Spleen (tissue), 11 donors: ENCODE measurements around the gene CD34. TPM values are rescaled to one million over a fixed set of nuclear protein-coding genes. Genes with fewer than 3 reads are reported as not detected.
A peak's percentile ranks its signal among the peaks of the same experiment; 100 is the strongest.

Source experiments
- DNase-seq: peaks from one replicate; pipeline ENCODE4 v3.0.0-alpha.2; 2020
- H3K27ac ChIP-seq, 8 donors: fragments of 200-600 bp; sonication (generic) in 7 of 8; 1 replicate in 4 of 8; 2 replicates in 4 of 8; pipeline versions ENCODE4 v1.5.0 to v1.8.0; 2016 to 2021; ENCODE audit warnings: inconsistent platforms in 4 of 8, mild to moderate bottlenecking in 4 of 8, moderate library complexity in 1 of 8
- H3K27me3 ChIP-seq, 7 donors: fragments of 200-600 bp; sonication (generic) in 6 of 7; replicated peaks in 1 of 7; 1 replicate in 4 of 7; 2 replicates in 3 of 7; pipeline versions ENCODE4 v1.5.0 to v1.8.0; 2016 to 2021; ENCODE audit warnings: inconsistent platforms in 3 of 7, mild to moderate bottlenecking in 1 of 7
- H3K36me3 ChIP-seq, 6 donors: fragments of 200-600 bp; sonication (generic) in 5 of 6; 1 replicate in 4 of 6; 2 replicates in 2 of 6; pipeline versions ENCODE4 v1.5.0 to v1.8.0; 2016 to 2021; ENCODE audit warnings: inconsistent platforms in 2 of 6
- H3K4me1 ChIP-seq, 6 donors: fragments of 200-600 bp; sonication (generic) in 5 of 6; 1 replicate in 3 of 6; 2 replicates in 3 of 6; pipeline versions ENCODE4 v1.5.0 to v1.8.0; 2016 to 2021; ENCODE audit warnings: inconsistent platforms in 3 of 6
- H3K4me3 ChIP-seq, 8 donors: fragments of 200-600 bp; sonication (generic) in 7 of 8; 1 replicate in 4 of 8; 2 replicates in 4 of 8; pipeline versions ENCODE4 v1.5.0 to v1.8.0; 2016 to 2021; ENCODE audit warnings: inconsistent platforms in 4 of 8, mild to moderate bottlenecking in 4 of 8, moderate library complexity in 2 of 8
- H3K9me3 ChIP-seq, 8 donors: fragments of 200-600 bp; sonication (generic) in 7 of 8; 1 replicate in 4 of 8; 2 replicates in 4 of 8; pipeline versions ENCODE4 v1.5.0 to v1.8.0; 2016 to 2021; ENCODE audit warnings: inconsistent platforms in 4 of 8
- POLR2A ChIP-seq, 3 donors: fragments of 450-650 bp; IDR thresholded peaks; one replicate each; pipeline ENCODE4 v1.5.1; 2017; ENCODE audit warnings: antibody characterized with exemption in 3 of 3, mild to moderate bottlenecking in 1 of 3
- POLR2AphosphoS5 ChIP-seq, 3 donors: sonication (generic); formaldehyde crosslinking; IDR thresholded peaks; one replicate each; pipeline ENCODE4 v1.5.1; 2017; ENCODE audit warnings: antibody characterized with exemption in 3 of 3
- WGBS, 5 donors: extraction: QIAGEN DNeasy Blood & Tissue Kit in 3 of 5; methylation state at CpG; one replicate each; pipeline versions ENCODE4 v1.1.5 to v1.1.7; 2013 to 2018; 5-methylcytosine and 5-hydroxymethylcytosine counted together
- intact Hi-C: fragments of 100-400 bp; cut with DNase I; formaldehyde crosslinking; loops from one replicate; pipeline ENCODE4 v1.15.0; 2023; ENCODE audit warnings: low total_unique reads
- polyA plus RNA-seq, 3 donors: library from polyadenylated mRNA; stranded (reverse); fragments of 200-250 nt; gene quantifications; one replicate each; pipeline ENCODE4 v1.2.1, GENCODE V29; 2013
- total RNA-seq, 7 donors: library from RNA; depleted of rRNA in 3 of 7; stranded (reverse); fragments of >200 nt in 3 of 7; fragmentation: NEBNext Ultra II Directional in 4 of 7; extraction: Animal tissue kit (Norgen Biotek cat#: 25700) in 4 of 7; gene quantifications; one replicate each; pipeline versions ENCODE4 v1.1.0 to v1.2.1, GENCODE V29; 2016 to 2021
- TF ChIP-seq, protein P1 (sequence below), 11 experiments: fragments of 200-600 bp in 7 of 11; fragments of 450-650 bp in 4 of 11; sonication (generic) in 4 of 11; IDR thresholded peaks in 8 of 11; conservative IDR thresholded peaks in 3 of 11; 1 replicate in 7 of 11; 2 replicates in 4 of 11; pipeline versions ENCODE4 v1.4.0 to v1.8.0; 2016 to 2021; ENCODE audit warnings: antibody characterized with exemption in 11 of 11, inconsistent platforms in 4 of 11, mild to moderate bottlenecking in 1 of 11
- donor health status: healthy with polysubstance abuse.
- donor health status: DM: no; HTN: no; CAD: no; lungs with moderate emphysema.
- donor health status: DM: no; HTN: no; CAD: no.
- donor health status: Bipolar disorder and iron deficiency.
- donor health status: healthy.
- donor health status: DM: no; HTN: no; CAD: no.
- donor health status: DM: yes; HTN: yes; CAD: no.

CD34 gene
- total and polyA plus RNA-seq, 10 donors = 5.1 to 31.5 (median 17.5) TPM

DNA sequence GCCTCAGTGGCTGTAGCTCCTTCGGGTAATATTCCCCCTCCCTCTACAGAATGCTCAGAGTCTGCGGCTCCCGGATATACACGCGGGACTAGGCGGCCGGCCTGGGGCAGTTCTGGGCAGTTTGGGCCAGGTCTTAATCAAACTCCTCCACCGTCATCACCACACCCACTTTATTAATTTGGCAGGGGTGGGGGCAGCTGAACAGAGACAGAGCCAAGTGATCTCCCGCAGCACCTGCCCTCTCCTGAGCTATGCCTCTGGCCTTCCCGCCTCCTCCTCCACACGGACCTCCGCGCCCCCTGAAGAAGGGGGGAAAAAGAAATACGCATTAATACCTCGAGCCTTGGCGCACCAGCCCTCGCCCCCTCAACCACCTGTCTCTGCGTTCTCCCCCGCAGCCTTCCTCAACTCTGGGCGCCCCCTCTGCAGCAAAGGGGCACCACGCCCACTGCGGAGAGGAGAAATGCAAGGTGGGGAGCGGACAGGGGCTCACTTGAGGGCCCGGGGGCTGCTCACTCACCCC lies 42.6 kb downstream of the CD34 start:
- intact Hi-C loops = loop anchor here (5.0 kb wide), 1 partner anchor 41 kb away; no protein-coding TSS in a partner anchor
- Histone ChIP-seq H3K27me3 (no peaks in the 10 kb centered on the region), H3K4me3 (peak overlapping the region; percentile 76 to 97 (median 88)), H3K36me3 (peaks cover 0 to 44% (median 1%) of the 10 kb centered on the region in 6 donors), H3K27ac (peak overlapping the region; percentile 87 to 99 (median 98)), H3K9me3 (no peaks in the 10 kb centered on the region), H3K4me1 (peaks cover 48 to 93% (median 87%) of the 10 kb centered on the region in 6 donors)
- TF ChIP-seq POLR2A (IDR thresholded peaks at IDR 0.05) (no peak), POLR2AphosphoS5 (IDR thresholded peaks at IDR 0.05) (no peak)
- TF ChIP-seq, protein P1, sequence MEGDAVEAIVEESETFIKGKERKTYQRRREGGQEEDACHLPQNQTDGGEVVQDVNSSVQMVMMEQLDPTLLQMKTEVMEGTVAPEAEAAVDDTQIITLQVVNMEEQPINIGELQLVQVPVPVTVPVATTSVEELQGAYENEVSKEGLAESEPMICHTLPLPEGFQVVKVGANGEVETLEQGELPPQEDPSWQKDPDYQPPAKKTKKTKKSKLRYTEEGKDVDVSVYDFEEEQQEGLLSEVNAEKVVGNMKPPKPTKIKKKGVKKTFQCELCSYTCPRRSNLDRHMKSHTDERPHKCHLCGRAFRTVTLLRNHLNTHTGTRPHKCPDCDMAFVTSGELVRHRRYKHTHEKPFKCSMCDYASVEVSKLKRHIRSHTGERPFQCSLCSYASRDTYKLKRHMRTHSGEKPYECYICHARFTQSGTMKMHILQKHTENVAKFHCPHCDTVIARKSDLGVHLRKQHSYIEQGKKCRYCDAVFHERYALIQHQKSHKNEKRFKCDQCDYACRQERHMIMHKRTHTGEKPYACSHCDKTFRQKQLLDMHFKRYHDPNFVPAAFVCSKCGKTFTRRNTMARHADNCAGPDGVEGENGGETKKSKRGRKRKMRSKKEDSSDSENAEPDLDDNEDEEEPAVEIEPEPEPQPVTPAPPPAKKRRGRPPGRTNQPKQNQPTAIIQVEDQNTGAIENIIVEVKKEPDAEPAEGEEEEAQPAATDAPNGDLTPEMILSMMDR (IDR thresholded peaks at IDR 0.05 in 8 of 11, conservative IDR thresholded peaks at IDR 0.05 in 3 of 11) = no peak
- DNase-seq = peak; percentile 87
- 0 to 1% (median 1%) methylated on average over 21 to 24 of the region's 24 CpGs for WGBS, 5 donors

DNA sequence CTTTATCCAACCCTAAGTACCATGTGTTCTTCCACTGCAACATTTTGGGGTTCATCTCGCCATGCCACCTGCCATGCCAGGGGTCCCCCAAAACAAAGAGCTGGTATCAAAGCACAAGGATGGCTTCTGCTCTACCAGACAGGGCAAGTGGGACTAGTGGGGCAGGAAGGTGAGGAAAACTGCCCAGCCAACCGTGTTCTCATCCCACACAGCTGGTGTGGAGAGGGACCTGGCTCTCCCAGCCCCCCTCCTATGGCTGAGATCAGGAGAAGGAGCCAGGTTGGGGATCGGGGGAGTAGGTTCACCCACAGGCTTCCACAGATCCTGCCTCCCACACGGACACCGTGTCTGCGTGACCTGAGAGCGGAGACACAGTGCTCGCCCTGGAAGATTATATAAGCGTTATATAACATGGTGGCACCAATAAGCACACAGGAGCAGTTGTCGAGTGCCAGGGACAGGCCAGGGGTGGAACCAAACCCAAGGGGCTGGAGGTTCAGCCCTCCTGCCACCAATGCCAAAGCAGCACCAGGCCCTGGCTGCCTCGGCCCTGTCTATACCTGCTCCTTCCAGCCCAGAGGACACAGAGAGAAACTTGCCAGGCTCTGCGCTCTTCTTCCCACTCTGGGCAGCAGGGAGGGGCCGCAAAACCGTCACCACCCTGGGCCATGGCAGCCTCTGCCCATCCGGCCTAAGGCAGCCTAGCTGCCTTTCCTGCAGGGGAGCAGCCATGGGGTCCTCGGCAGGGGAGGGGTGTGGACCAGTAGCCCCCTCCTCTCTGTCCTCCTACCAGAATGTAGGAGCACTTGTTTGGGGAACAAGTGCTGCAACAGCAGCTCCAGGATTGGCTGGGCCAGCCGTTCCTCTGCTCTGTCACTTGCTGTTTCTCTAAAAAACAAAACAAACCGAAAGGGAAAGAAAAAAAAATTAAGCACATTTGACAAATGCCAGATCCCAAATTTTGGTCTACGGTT lies 43.5 kb downstream of the CD34 start:
- Histone ChIP-seq H3K27ac (peak overlapping the region; percentile 87 to 99 (median 98)), H3K36me3 (peaks cover 0 to 53% (median 6%) of the 10 kb centered on the region in 6 donors), H3K4me3 (peak overlapping the region; percentile 76 to 97 (median 88)), H3K9me3 (no peaks in the 10 kb centered on the region), H3K27me3 (no peaks in the 10 kb centered on the region), H3K4me1 (peaks cover 42 to 93% (median 86%) of the 10 kb centered on the region in 6 donors)
- intact Hi-C loops = loop anchor here (5.0 kb wide), 1 partner anchor 40 kb away; no protein-coding TSS in a partner anchor
- peak; percentile 90 for DNase-seq
- 35 to 56% (median 43%) methylated on average over 13 to 19 of the region's 19 CpGs for WGBS, 5 donors
- TF ChIP-seq, protein P1 (IDR thresholded peaks at IDR 0.05 in 8 of 11, conservative IDR thresholded peaks at IDR 0.05 in 3 of 11) = peak in 1 of 11 experiments; percentile 19
- TF ChIP-seq POLR2AphosphoS5 (IDR thresholded peaks at IDR 0.05) (peak in 2 of 3 donors; percentile 77 to 78), POLR2A (IDR thresholded peaks at IDR 0.05) (peak in 1 of 3 donors; percentile 42)

DNA sequence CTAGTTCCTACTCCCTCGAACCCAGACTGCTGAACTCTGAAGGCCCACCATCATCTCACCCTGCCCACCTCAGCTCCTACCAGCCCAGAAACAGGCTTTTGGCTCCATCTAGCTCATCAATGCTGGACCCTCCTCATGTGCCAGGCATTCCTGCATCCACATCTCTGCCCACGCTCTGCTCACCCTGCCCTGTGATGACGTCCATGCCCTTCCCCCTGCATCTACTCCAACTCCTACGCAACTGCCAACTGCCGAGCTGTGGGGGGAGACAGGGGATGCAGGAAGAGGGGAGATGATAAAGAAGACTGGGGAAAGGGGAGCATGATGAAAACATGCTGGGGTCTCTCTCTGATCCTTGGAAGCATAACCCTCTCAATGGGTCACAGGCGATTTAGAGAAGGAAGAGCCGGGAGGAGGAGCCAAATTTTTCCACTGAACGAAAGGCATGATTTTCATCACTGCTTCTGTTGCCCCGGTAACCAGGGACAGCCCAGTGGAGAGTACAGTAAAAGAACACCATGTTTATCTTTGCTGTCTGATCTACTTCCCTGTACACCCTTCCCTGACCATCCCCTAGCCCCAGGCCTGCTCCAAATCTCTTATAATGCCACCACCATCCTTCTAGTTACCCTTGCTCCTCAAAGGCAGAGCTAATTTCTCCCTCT lies 44.3 kb downstream of the CD34 start:
- Histone ChIP-seq H3K27ac (peak overlapping the region; percentile 87 to 99 (median 98)), H3K4me1 (peaks cover 49 to 93% (median 87%) of the 10 kb centered on the region in 6 donors), H3K36me3 (peaks cover 0 to 61% (median 6%) of the 10 kb centered on the region in 6 donors), H3K4me3 (peak overlapping the region; percentile 76 to 97 (median 88)), H3K27me3 (no peaks in the 10 kb centered on the region), H3K9me3 (no peaks in the 10 kb centered on the region)
- peak in 2 of 3 donors; percentile 44 to 62 for TF ChIP-seq POLR2AphosphoS5 (IDR thresholded peaks at IDR 0.05)
- TF ChIP-seq, protein P1 (IDR thresholded peaks at IDR 0.05 in 8 of 11, conservative IDR thresholded peaks at IDR 0.05 in 3 of 11) = no peak
- 36 to 52% (median 39%) methylated on average over 9 of the region's 9 CpGs for WGBS, 5 donors
- intact Hi-C loops = loop anchor here (5.0 kb wide), 1 partner anchor 39 kb away; no protein-coding TSS in a partner anchor
- DNase-seq = no peak
